ENCODE results near the gene CLCF1. TPM values are rescaled to one million over a fixed set of nuclear protein-coding genes. Genes with fewer than 3 reads are reported as not detected.

CLCF1 gene
- total RNA-seq, 6 donors from 2014 or later: 3.7 to 29.5 (median 6.0) TPM

DNA sequence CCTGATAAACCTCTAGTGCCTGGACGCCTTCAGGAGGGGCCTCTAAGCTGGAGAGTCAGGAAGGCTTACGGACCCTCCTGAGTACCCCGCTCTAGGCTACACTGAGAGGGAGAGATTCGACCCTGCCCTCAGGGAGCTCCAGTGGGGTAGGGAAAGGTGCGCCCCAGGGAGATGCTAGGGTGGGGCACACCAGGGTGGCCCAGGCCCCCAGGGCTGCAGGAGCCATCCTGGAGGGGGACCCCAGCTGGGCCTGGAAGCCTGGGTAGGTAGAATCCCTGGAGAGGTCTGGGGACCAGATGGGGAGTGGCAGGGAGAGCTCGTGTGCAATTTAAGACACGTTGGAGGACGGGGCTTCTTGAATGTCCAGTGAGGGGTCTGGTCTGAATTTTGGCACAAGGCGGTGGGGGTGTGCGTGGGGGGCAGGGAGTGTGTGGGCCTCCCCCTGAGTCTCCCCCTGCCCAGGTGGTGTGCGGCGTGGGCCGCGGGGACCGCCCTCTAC is 46.8 kb upstream of the CLCF1 start:
- Histone ChIP-seq H3K36me3 (no peaks in the 10 kb centered on the region), H3K9me3 (no peaks in the 10 kb centered on the region), H3K27ac (peak overlapping the region; percentile 83 to 90 (median 88)), H3K4me1 (peaks cover 43 to 57% (median 45%) of the 10 kb centered on the region in 4 donors), H3K4me3 (peak overlapping the region; percentile 18 to 82 (median 65)), H3K27me3 (peaks cover 0 to under 1% (median 0%) of the 10 kb centered on the region in 4 donors)
- ATAC-seq (ENCODE audit: low FRiP score in 2 of 2) (no peak), DNase-seq (no peak)
- 39 to 40% methylated on average over 7 to 15 of the region's 15 CpGs for WGBS, 2 donors
- no peak for TF ChIP-seq EP300 (IDR thresholded peaks at IDR 0.05)
- TF ChIP-seq, protein P1, sequence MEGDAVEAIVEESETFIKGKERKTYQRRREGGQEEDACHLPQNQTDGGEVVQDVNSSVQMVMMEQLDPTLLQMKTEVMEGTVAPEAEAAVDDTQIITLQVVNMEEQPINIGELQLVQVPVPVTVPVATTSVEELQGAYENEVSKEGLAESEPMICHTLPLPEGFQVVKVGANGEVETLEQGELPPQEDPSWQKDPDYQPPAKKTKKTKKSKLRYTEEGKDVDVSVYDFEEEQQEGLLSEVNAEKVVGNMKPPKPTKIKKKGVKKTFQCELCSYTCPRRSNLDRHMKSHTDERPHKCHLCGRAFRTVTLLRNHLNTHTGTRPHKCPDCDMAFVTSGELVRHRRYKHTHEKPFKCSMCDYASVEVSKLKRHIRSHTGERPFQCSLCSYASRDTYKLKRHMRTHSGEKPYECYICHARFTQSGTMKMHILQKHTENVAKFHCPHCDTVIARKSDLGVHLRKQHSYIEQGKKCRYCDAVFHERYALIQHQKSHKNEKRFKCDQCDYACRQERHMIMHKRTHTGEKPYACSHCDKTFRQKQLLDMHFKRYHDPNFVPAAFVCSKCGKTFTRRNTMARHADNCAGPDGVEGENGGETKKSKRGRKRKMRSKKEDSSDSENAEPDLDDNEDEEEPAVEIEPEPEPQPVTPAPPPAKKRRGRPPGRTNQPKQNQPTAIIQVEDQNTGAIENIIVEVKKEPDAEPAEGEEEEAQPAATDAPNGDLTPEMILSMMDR (IDR thresholded peaks at IDR 0.05): no peak
- TF ChIP-seq POLR2AphosphoS5 (IDR thresholded peaks at IDR 0.05): no peak
- no peak for TF ChIP-seq POLR2A (IDR thresholded peaks at IDR 0.05)

DNA sequence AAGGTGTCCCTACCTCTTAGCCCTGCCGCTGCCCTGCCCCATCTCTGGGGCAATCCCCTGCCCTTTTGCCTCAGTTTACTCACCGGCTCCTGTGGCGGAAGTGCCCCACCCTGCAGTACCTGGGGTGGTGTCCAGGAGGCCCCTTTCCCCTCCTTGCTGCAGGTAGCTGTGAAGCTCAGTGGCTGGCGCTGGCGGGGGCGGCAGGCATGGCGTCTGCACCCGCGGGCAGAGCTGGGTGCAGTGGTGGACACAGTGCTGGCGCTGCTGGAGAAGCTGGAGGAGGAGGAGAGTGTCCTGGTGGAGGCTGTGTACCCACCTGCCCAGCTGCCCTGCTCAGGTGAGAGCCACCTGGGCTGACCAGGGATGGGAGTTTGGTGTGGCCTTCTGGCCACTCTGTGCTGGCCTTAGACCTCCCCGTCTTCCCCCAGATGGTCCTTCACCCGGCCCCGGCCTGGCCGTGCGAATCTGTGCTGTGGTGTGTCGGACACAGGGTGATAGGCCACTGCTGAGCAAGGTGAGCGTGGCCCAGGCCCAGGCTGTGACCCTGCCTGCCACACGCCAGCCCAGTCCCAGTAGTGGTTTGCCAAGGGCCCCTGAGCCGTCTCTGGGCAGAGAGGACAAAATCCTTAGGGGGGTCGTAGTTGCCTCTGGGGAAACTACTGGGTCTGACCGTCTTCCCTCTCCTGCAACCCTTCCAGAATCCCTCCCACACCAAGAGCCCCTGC is 46.1 kb upstream of the CLCF1 start:
- ATAC-seq (ENCODE audit: low FRiP score in 2 of 2) (no peak), DNase-seq (peak in 1 of 2 donors; percentile 81)
- TF ChIP-seq, protein P1 (IDR thresholded peaks at IDR 0.05): no peak
- TF ChIP-seq POLR2AphosphoS5 (IDR thresholded peaks at IDR 0.05) (no peak), POLR2A (IDR thresholded peaks at IDR 0.05) (no peak), EP300 (IDR thresholded peaks at IDR 0.05) (no peak)
- H3K9me3 ChIP-seq: no peaks in the 10 kb centered on the region
- peaks cover 0 to 3% (median 0%) of the 10 kb centered on the region in 4 donors for H3K27me3 ChIP-seq
- no peaks in the 10 kb centered on the region for H3K36me3 ChIP-seq
- H3K4me3 ChIP-seq: no peak overlapping the region
- peaks cover 47 to 63% (median 50%) of the 10 kb centered on the region in 4 donors for H3K4me1 ChIP-seq
- WGBS, 2 donors: 96 to 98% methylated on average over 16 to 18 of the region's 21 CpGs
- peak overlapping the region; percentile 83 to 90 (median 88) for H3K27ac ChIP-seq

DNA sequence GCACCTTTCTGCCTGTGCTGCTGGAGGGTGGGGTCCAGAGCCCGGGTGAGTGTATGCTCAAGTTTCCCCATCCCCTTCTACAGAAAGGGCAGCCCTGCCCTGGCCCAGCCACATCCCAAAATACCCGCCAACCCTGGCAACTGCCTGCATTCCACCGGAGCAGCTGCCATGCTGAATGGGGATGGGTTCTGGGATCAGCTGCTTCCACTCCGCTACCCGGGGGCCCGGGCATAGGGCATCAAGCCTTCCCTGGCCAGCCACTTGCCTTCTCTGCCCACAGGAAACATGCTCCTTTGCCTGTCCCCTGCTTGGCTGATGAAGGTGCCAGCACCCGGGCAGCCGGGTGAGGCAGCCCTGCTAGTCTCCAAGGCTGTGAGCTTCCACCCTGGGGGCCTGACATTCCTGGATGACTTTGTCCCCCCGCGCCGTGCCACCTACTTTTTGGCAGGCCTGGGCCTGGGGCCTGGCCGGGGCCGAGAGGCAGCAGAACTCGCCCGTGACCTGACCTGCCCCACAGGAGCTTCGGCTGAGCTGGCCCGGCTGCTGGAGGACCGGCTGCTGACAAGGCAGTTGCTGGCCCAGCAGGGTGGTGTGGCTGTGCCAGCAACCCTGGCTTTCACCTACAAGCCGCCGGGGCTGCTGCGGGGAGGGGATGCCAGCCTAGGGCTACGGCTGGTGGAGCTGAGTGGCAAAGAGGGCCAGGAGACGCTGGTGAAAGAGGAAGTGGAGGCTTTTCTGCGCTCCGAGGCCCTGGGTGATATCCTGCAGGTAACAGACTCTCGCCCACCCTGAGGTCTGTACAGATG is 45.3 kb upstream of the CLCF1 start:
- WGBS, 2 donors: 70 to 83% methylated on average over 12 to 23 of the region's 26 CpGs
- Histone ChIP-seq H3K4me3 (no peak overlapping the region), H3K9me3 (no peaks in the 10 kb centered on the region), H3K4me1 (peaks cover 47 to 63% (median 50%) of the 10 kb centered on the region in 4 donors), H3K36me3 (no peaks in the 10 kb centered on the region), H3K27me3 (peaks cover 0 to 3% (median 0%) of the 10 kb centered on the region in 4 donors), H3K27ac (peak overlapping the region in 2 of 4 donors; percentile 13 to 42)
- DNase-seq (peak in 1 of 2 donors; percentile 86), ATAC-seq (ENCODE audit: low FRiP score in 2 of 2) (no peak)
- TF ChIP-seq EP300 (IDR thresholded peaks at IDR 0.05): no peak
- TF ChIP-seq, protein P1 (IDR thresholded peaks at IDR 0.05): no peak
- no peak for TF ChIP-seq POLR2A (IDR thresholded peaks at IDR 0.05)
- TF ChIP-seq POLR2AphosphoS5 (IDR thresholded peaks at IDR 0.05): no peak

DNA sequence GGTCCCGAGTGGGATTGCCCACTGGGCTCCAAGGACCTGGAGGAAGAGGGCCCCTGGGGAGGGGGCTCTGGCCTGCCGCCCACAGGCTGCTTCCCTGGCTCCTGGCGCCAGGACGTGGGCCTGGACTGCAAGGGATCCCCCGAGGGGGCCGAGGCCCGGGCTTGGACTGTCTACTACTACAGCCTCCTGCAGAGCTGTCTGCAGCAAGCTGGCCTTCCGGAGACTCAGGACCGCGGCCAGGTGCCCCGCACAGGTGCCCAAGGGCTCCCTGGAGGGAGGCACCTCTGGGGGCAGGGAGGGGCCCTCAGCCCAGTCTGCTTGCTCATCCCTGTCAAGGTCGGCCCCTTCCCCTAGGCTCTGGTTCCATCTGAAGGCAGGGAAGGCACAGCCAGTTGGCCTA is 44.0 kb upstream of the CLCF1 start:
- ATAC-seq (ENCODE audit: low FRiP score in 2 of 2) (no peak), DNase-seq (peak in 1 of 2 donors; percentile 83)
- H3K4me3 ChIP-seq: no peak overlapping the region
- H3K27ac ChIP-seq: peak overlapping the region; percentile 42 to 68 (median 52)
- TF ChIP-seq EP300 (IDR thresholded peaks at IDR 0.05) (no peak), POLR2AphosphoS5 (IDR thresholded peaks at IDR 0.05) (no peak), POLR2A (IDR thresholded peaks at IDR 0.05) (no peak)
- TF ChIP-seq, protein P1 (IDR thresholded peaks at IDR 0.05): no peak
- H3K9me3 ChIP-seq: no peaks in the 10 kb centered on the region
- peaks cover 0 to 3% (median 0%) of the 10 kb centered on the region in 4 donors for H3K27me3 ChIP-seq
- H3K36me3 ChIP-seq: no peaks in the 10 kb centered on the region
- WGBS, 2 donors: 71 to 100% methylated on average over 1 to 8 of the region's 12 CpGs
- peaks cover 47 to 63% (median 50%) of the 10 kb centered on the region in 4 donors for H3K4me1 ChIP-seq

Data from upper lobe of left lung (tissue), 6 donors.